Testis (tissue), 3 donors: Measurements from ENCODE around the gene FCER1G. TPM values are rescaled to one million over a fixed set of nuclear protein-coding genes. Genes with fewer than 3 reads are reported as not detected.

Experiments
- DNase-seq: peaks from one replicate; pipeline ENCODE4 v3.0.0-alpha.2; 2019
- H3K27ac ChIP-seq, 2 donors: fragments of 200-600 bp; sonication (generic); one replicate each; pipeline ENCODE4 v1.5.1; 2019
- H3K27me3 ChIP-seq: fragments of 200-600 bp; sonication (generic); one replicate; pipeline ENCODE4 v1.5.1; 2019
- H3K36me3 ChIP-seq: fragments of 200-600 bp; sonication (generic); one replicate; pipeline ENCODE4 v1.5.1; 2017; ENCODE audit warnings: low read depth; ENCODE audit errors: missing control alignments
- H3K4me1 ChIP-seq: fragments of 200-600 bp; sonication (generic); one replicate; pipeline ENCODE4 v1.5.1; 2019
- H3K4me3 ChIP-seq, 2 donors: fragments of 200-600 bp; sonication (generic); one replicate each; pipeline ENCODE4 v1.5.1; 2017 to 2019
- H3K9me3 ChIP-seq: fragments of 200-600 bp; sonication (generic); one replicate; pipeline ENCODE4 v1.5.1; 2017
- CTCF ChIP-seq, 3 experiments: fragments of 450-650 bp in 2 of 3; fragments of 200-600 bp in 1 of 3; sonication (generic) in 1 of 3; IDR thresholded peaks; one replicate each; pipeline ENCODE4 v1.5.1; 2016 to 2019; ENCODE audit warnings: antibody characterized with exemption in 3 of 3, mild to moderate bottlenecking in 2 of 3, moderate library complexity in 1 of 3
- POLR2A ChIP-seq: fragments of 450-650 bp; IDR thresholded peaks from one replicate; pipeline ENCODE4 v1.6.1; 2017; ENCODE audit warnings: antibody characterized with exemption, mild to moderate bottlenecking, moderate library complexity
- WGBS, 2 donors: methylation state at CpG; one replicate each; pipeline ENCODE4 v1.1.5; 2018; 5-methylcytosine and 5-hydroxymethylcytosine counted together
- intact Hi-C: fragments of 100-400 bp; cut with DNase I; formaldehyde crosslinking; loops from one replicate; pipeline ENCODE4 v1.15.1; 2023; ENCODE audit warnings: low total_unique reads
- polyA plus RNA-seq: library from polyadenylated mRNA; stranded (reverse); fragments of 350-450 nt; fragmentation: Illumina TruSeq; extraction: RNeasy Lipid Tissue Mini Kit (QIAGEN cat#74804); gene quantifications from one replicate; pipeline ENCODE4 v1.2.3, GENCODE V29; 2014; ENCODE audit warnings: low read depth, low replicate concordance; ENCODE audit not compliant: insufficient read depth
- total RNA-seq, 2 donors: library from RNA; depleted of rRNA; stranded (reverse); fragments of >200 nt; gene quantifications; one replicate each; pipeline ENCODE4 v1.2.3, GENCODE V29; 2016

FCER1G gene
- total and polyA plus RNA-seq, 3 donors from 2014 or later, result 2.1 to 60.9 (median 13.3) TPM

GRCh38 chr1:161174911-161175310 lies 40.2 kb upstream of the FCER1G start:
- intact Hi-C loops, result no loop called here
- H3K27ac ChIP-seq, result no peak overlapping the region
- TF ChIP-seq CTCF (IDR thresholded peaks at IDR 0.05), result no peak
- TF ChIP-seq POLR2A, result no peak
- no peaks in the 10 kb centered on the region for H3K9me3 ChIP-seq
- no peak for DNase-seq
- no peaks in the 10 kb centered on the region for H3K27me3 ChIP-seq
- H3K36me3 ChIP-seq, result no peaks in the 10 kb centered on the region
- H3K4me1 ChIP-seq, result peaks cover 19% of the 10 kb centered on the region
- H3K4me3 ChIP-seq, result no peak overlapping the region
- WGBS, 2 donors, result 92 to 95% methylated on average over 11 of the region's 11 CpGs

GRCh38 chr1:161175771-161176453 lies 39.2 kb upstream of the FCER1G start:
- Histone ChIP-seq H3K36me3 (no peaks in the 10 kb centered on the region), H3K27ac (peak overlapping the region in 1 of 2 donors; percentile 24), H3K4me3 (no peak overlapping the region), H3K4me1 (peaks cover 19% of the 10 kb centered on the region), H3K9me3 (no peaks in the 10 kb centered on the region), H3K27me3 (no peaks in the 10 kb centered on the region)
- WGBS, 2 donors, result 81 to 86% methylated on average over 9 to 10 of the region's 10 CpGs
- no peak for DNase-seq
- intact Hi-C loops, result no loop called here
- TF ChIP-seq POLR2A (no peak), CTCF (IDR thresholded peaks at IDR 0.05) (no peak)

GRCh38 chr1:161176468-161177111 lies 38.5 kb upstream of the FCER1G start:
- no peak for TF ChIP-seq CTCF (IDR thresholded peaks at IDR 0.05)
- 10 to 11% methylated on average over 17 of the region's 17 CpGs for WGBS, 2 donors
- peaks cover 19% of the 10 kb centered on the region for H3K4me1 ChIP-seq
- no peaks in the 10 kb centered on the region for H3K27me3 ChIP-seq
- no peaks in the 10 kb centered on the region for H3K9me3 ChIP-seq
- intact Hi-C loops, result no loop called here
- no peak for DNase-seq
- peak overlapping the region; percentile 80 to 86 for H3K4me3 ChIP-seq
- H3K27ac ChIP-seq, result peak overlapping the region; percentile 91 to 95
- no peaks in the 10 kb centered on the region for H3K36me3 ChIP-seq

GRCh38 chr1:161177112-161177935 lies 37.8 kb upstream of the FCER1G start, which contains the start of gene B4GALT3:
Gene B4GALT3, minus strand, starts transcription at chr1:161177507. Its CDS starts 1,447 bp downstream, at chr1:161176060.
- intact Hi-C loops, result no loop called here

More at GRCh38 chr1:161177112-161177935, 37.8 kb upstream of the FCER1G start, which contains the start of gene B4GALT3:
- 1 to 3% methylated on average over 38 to 50 of the region's 50 CpGs for WGBS, 2 donors
- no peaks in the 10 kb centered on the region for H3K36me3 ChIP-seq
- TF ChIP-seq CTCF (IDR thresholded peaks at IDR 0.05) (no peak), POLR2A (peak; percentile 29)
- H3K4me1 ChIP-seq, result peaks cover 19% of the 10 kb centered on the region
- DNase-seq, result peak; percentile 93
- H3K27ac ChIP-seq, result peak within 1 kb of the TSS; percentile 91 to 95
- peak within 1 kb of the TSS; percentile 80 to 86 for H3K4me3 ChIP-seq
- H3K27me3 ChIP-seq, result no peaks in the 10 kb centered on the region
- H3K9me3 ChIP-seq, result no peaks in the 10 kb centered on the region
